ENCODE data around the gene SYNM.

DNA sequence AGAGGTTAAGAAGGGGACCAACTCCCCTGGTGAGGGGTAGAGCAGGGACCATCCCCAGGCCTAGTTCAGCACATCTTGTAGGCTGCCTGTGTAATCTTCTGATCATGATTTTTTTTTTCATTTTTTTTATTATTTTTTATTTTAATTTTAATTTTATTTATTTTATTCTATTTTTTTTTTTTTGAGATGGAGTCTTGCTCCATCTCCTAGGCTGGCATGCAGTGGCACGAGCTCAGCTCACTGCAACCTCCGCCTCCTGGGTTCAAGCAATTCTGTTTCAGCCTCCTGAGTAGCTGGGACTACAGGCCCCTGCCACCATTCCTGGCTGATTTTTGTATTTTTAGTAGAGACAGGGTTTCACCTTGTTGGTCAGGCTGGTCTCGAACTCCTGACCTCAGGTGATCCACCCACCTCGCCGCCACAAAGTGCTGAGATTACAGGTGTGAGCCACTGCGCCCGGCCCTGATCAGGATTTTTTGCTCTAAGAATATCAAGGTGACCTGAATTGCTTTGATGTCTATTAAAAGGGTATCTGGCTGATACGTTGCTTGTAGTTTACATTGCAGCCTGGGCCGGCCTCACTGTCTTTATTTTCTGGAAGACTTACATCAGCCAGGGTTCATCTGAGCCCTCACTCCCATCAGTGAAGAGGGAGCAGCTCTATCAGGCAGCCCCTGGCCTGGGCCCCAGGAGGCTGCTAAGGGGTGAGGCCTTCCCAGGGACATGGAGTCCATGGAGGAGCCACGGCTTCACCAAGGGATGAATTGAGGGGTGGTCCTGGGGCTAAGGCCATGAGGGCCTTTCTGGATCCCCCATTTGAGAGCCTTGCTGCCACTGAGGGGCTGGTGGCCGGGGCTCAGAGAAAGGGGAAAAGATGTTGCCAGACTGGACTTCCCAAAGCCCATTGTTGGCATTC lies 10.7 kb downstream of the SYNM start:
- TF ChIP-seq, protein P1, sequence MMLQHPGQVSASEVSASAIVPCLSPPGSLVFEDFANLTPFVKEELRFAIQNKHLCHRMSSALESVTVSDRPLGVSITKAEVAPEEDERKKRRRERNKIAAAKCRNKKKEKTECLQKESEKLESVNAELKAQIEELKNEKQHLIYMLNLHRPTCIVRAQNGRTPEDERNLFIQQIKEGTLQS (IDR thresholded peaks at IDR 0.05; ENCODE audit: insufficient read depth, low read depth, low read length): no peak
- TF ChIP-seq, protein P2, sequence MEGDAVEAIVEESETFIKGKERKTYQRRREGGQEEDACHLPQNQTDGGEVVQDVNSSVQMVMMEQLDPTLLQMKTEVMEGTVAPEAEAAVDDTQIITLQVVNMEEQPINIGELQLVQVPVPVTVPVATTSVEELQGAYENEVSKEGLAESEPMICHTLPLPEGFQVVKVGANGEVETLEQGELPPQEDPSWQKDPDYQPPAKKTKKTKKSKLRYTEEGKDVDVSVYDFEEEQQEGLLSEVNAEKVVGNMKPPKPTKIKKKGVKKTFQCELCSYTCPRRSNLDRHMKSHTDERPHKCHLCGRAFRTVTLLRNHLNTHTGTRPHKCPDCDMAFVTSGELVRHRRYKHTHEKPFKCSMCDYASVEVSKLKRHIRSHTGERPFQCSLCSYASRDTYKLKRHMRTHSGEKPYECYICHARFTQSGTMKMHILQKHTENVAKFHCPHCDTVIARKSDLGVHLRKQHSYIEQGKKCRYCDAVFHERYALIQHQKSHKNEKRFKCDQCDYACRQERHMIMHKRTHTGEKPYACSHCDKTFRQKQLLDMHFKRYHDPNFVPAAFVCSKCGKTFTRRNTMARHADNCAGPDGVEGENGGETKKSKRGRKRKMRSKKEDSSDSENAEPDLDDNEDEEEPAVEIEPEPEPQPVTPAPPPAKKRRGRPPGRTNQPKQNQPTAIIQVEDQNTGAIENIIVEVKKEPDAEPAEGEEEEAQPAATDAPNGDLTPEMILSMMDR (IDR thresholded peaks at IDR 0.05; ENCODE audit: control extremely low read depth in 1 of 3, insufficient read depth in 1 of 3, low read depth in 1 of 3, low read length in 3 of 3): no peak
- no peak for TF ChIP-seq POLR2AphosphoS5 (IDR thresholded peaks at IDR 0.05; ENCODE audit: low read depth, low read length)
- TF ChIP-seq, protein P3, sequence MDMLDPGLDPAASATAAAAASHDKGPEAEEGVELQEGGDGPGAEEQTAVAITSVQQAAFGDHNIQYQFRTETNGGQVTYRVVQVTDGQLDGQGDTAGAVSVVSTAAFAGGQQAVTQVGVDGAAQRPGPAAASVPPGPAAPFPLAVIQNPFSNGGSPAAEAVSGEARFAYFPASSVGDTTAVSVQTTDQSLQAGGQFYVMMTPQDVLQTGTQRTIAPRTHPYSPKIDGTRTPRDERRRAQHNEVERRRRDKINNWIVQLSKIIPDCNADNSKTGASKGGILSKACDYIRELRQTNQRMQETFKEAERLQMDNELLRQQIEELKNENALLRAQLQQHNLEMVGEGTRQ (IDR thresholded peaks at IDR 0.05; ENCODE audit: low read length): no peak
